HL-60 (cell line): ENCODE results near the gene AIMP2.

Experiments
- CTCF ChIP-seq: IDR thresholded peaks from one replicate; pipeline ENCODE4 v1.5.1; 2011; ENCODE audit warnings: low read length, control low read depth, inconsistent platforms; ENCODE audit not compliant: insufficient read depth
- GABPA ChIP-seq: IDR thresholded peaks from 2 replicates; pipeline ENCODE4 v1.6.1; 2012; ENCODE audit warnings: low read depth
- POLR2AphosphoS5 ChIP-seq: IDR thresholded peaks from 2 replicates; pipeline ENCODE4 v1.6.1; 2012; ENCODE audit warnings: low read depth

- TF ChIP-seq POLR2AphosphoS5 (no peak), CTCF (no peak), GABPA (no peak)
Measured at GRCh38 chr7:6032167-6032566, 23.1 kb downstream of the AIMP2 start.
